IPS DF 6.9 (cell line): ENCODE results near the gene DRGX.

ENCODE experiments used
- DNase-seq: peaks from one replicate; pipeline ENCODE4 v3.0.0-alpha.2; 2013; ENCODE audit warnings: low read depth, low spot score
- H3K27ac ChIP-seq: one replicate; pipeline ENCODE4 v1.5.1; 2013; ENCODE audit warnings: low read length, control low read depth
- H3K27me3 ChIP-seq: 2 replicates; pipeline ENCODE4 v1.6.1; 2013; ENCODE audit warnings: mild to moderate bottlenecking, low read length; ENCODE audit not compliant: control insufficient read depth, insufficient read depth
- H3K36me3 ChIP-seq: 2 replicates; pipeline ENCODE4 v1.6.1; 2013; ENCODE audit warnings: low read length; ENCODE audit not compliant: control insufficient read depth, insufficient read depth
- H3K4me1 ChIP-seq: 2 replicates; pipeline ENCODE4 v1.6.1; 2013; ENCODE audit warnings: low read length; ENCODE audit not compliant: control insufficient read depth, insufficient read depth
- H3K4me3 ChIP-seq: 2 replicates; pipeline ENCODE4 v1.5.1; 2013; ENCODE audit warnings: mild to moderate bottlenecking, low read length
- H3K9me3 ChIP-seq: 2 replicates; pipeline ENCODE4 v1.6.1; 2013; ENCODE audit warnings: low read length, inconsistent platforms; ENCODE audit not compliant: control insufficient read depth, insufficient read depth
- WGBS: extraction: QIAGEN DNeasy Blood & Tissue Kit; methylation state at CpG from one replicate; pipeline ENCODE4 v1.1.7; 2013; ENCODE audit warnings: mixed read lengths, missing lambda C conversion rate; ENCODE audit not compliant: insufficient read length, insufficient coverage; 5-methylcytosine and 5-hydroxymethylcytosine counted together

DRGX gene

DNA sequence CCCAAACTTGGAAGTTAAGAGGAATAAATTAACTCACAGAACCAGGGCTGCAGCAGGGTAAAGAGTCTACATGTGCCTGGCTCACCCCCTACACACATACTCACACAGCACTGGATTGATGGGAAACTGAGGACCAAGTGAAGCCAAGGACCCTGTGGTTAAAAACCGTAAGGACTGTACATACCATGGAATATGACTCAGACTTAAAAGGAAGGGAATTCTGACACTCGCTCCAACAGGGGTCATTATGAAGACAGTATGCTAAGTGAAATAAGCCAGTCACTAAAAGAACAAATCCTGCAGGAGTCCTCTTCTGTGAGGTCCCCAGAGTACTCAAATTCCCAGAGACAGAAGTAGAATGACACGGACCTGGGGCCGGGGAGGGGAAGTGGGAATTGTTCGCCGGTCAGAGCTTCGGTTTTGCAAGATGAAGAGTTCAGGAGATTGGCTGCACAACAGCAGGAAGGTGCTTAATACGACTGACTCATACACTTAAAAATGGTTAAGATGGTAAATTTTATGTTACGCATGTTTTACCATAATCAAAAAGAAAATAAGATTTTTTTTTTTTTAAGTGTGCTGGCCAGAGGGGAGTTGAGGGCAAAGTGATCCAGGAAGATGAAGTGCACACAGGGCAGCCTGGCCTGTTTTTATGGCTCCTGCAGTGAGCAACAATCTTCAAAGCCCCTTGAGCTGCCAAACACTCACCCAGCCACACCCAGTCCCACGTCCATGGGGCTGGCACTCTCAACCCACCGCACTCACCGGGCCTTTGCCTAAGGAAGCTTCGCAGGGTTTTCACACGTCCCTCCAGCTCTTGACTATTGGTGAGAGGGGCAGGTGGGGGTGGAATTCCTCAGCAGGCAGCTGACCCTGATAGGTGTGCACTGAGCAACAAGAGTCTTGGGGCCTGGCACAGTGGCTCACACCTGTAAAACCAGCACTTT lies 26.4 kb downstream of the DRGX start:
- H3K4me3 ChIP-seq = no peak overlapping the region
- H3K4me1 ChIP-seq = no peaks in the 10 kb centered on the region
- DNase-seq = no peak
- H3K9me3 ChIP-seq = no peaks in the 10 kb centered on the region
- H3K27ac ChIP-seq = no peak overlapping the region
- H3K36me3 ChIP-seq = no peaks in the 10 kb centered on the region
- H3K27me3 ChIP-seq = no peaks in the 10 kb centered on the region; the same call in 1 of the 2 replicates
- WGBS = no CpG with 5 or more reads among the region's 14 CpGs

DNA sequence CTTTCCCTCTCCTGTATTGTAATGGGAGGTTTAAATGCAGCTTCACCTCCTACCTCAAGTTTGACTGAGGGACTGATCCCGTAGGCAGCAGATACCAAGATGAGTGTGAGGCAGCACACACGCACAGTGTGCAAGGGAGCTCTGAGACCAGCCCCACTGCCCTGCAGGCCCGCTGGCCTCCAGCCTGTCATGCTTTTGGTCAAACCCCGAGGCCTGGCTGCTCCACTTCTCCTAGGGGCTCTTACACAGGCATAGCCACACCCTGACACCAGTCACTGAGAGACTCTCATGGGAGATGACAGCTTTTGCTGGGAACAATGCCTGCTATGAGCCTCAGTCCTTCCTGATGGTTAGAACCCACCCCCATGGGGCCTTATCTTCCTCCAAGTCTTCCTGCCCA lies 27.6 kb downstream of the DRGX start:
- H3K27ac ChIP-seq = no peak overlapping the region
- no CpG with 5 or more reads among the region's 4 CpGs for WGBS
- no peaks in the 10 kb centered on the region; the same call in 1 of the 2 replicates for H3K27me3 ChIP-seq
- H3K36me3 ChIP-seq = no peaks in the 10 kb centered on the region
- DNase-seq = no peak
- H3K4me3 ChIP-seq = no peak overlapping the region
- H3K9me3 ChIP-seq = no peaks in the 10 kb centered on the region
- H3K4me1 ChIP-seq = no peaks in the 10 kb centered on the region

DNA sequence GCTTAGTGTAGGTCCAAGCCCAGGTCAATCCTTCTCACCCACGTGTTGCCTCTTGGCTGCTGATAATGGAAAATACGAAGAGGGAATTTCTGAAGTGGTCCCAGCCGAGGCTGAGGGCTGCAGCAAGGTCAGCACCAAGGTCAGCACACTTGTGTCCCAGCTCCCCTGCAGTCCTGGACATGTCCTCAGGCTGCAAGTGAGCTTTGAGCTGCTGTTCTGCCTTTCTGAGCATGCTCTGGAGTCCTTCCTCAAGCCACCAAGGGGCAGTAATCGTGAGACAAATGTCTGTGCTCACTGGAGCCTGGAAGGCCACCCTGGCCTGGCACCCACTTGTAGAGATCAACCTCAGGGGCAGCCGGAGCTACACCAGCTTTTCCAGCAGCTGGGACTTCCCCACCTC lies 28.3 kb downstream of the DRGX start:
- no peak for DNase-seq
- Histone ChIP-seq H3K9me3 (no peaks in the 10 kb centered on the region), H3K4me1 (no peaks in the 10 kb centered on the region), H3K27me3 (no peaks in the 10 kb centered on the region; the same call in 1 of the 2 replicates), H3K4me3 (no peak overlapping the region), H3K27ac (no peak overlapping the region), H3K36me3 (no peaks in the 10 kb centered on the region)
- no CpG with 5 or more reads among the region's 5 CpGs for WGBS

DNA sequence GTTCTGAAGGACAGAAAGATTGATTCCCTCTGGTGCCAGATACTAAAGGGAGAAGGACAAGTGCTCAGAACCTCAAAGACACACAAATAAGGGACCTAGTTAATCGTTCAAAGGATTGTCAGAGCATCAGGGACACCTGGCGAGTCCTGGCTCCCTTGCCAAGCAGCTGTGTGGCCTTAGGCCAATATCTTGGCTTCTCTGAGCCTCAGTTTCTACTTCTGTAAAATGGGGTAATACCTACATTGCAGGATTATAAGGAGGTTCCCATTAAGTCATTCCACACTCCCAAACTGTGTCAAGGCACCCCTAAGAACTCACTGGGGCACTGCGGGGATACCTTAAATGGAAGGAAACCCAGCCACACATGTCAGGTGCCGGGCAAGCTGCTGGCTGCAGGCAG lies 29.4 kb downstream of the DRGX start:
- H3K36me3 ChIP-seq = no peaks in the 10 kb centered on the region
- H3K4me1 ChIP-seq = no peaks in the 10 kb centered on the region
- no CpG with 5 or more reads among the region's 4 CpGs for WGBS
- DNase-seq = no peak
- H3K9me3 ChIP-seq = no peaks in the 10 kb centered on the region
- no peak overlapping the region for H3K4me3 ChIP-seq
- H3K27ac ChIP-seq = no peak overlapping the region
- H3K27me3 ChIP-seq = no peaks in the 10 kb centered on the region; the same call in 1 of the 2 replicates

DNA sequence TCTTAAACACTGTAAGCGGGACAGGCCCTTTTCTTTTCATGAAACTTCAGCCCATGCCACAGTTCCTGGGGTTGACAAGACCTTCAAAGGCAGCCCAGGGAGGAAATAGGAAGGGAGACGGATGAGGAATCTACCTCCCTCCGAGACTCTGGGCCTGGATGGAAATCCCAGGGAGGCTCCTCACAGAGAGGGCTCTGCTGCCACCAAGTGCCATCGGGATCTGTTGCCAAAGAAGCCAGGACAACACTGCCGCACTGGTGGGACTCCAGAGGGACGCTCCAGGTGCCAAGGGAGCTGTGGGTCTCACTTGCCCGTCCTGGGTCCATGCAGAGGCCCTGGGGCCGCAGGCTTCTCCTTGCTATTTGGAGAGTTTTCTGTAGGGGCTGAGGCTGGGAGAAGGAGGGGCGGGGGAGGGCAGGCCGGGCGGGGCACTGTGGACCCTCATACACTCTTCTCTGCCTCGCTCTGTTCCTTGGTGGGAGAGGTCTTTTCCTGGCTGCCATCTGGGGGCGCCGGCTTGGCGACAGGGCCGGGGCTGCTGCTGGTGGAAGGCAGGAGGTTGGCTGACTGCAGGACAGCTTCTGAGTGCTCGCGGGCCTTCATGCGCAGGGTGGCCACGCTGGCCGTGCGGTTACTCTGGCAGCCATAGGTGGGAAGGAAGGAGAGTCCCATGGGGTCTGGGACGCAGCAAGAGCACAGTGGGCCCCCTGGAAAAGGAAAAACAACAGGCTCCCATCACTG lies 30.0 kb downstream of the DRGX start:
- Histone ChIP-seq H3K4me3 (no peak overlapping the region), H3K4me1 (no peaks in the 10 kb centered on the region), H3K9me3 (no peaks in the 10 kb centered on the region), H3K27ac (no peak overlapping the region), H3K36me3 (no peaks in the 10 kb centered on the region), H3K27me3 (no peaks in the 10 kb centered on the region; the same call in 1 of the 2 replicates)
- DNase-seq = no peak
- WGBS = no CpG with 5 or more reads among the region's 23 CpGs

DNA sequence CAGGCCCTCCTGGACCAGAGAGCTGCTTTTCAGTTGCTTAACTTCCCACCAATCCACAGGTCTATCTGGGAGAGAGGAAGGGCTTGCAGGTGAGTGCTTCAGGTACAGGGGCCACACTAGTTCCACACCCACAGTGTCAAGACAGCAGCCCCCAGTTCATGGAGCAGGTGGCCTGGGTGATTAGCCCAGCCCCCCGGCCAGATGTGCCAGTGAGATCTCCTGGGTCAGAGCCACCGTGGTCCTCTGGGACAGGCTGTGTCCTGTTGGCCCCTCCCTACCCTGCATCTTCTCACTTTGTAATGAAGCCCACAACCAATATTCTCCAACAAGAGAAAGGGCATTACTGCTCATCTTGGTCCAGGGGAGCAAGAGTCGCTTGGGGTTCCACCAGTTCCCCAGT lies 30.6 kb downstream of the DRGX start:
- no peaks in the 10 kb centered on the region for H3K36me3 ChIP-seq
- H3K4me1 ChIP-seq = no peaks in the 10 kb centered on the region
- no peak for DNase-seq
- no peaks in the 10 kb centered on the region for H3K9me3 ChIP-seq
- H3K27ac ChIP-seq = no peak overlapping the region
- no CpG with 5 or more reads among the region's 3 CpGs for WGBS
- no peak overlapping the region for H3K4me3 ChIP-seq
- no peaks in the 10 kb centered on the region; the same call in 1 of the 2 replicates for H3K27me3 ChIP-seq

DNA sequence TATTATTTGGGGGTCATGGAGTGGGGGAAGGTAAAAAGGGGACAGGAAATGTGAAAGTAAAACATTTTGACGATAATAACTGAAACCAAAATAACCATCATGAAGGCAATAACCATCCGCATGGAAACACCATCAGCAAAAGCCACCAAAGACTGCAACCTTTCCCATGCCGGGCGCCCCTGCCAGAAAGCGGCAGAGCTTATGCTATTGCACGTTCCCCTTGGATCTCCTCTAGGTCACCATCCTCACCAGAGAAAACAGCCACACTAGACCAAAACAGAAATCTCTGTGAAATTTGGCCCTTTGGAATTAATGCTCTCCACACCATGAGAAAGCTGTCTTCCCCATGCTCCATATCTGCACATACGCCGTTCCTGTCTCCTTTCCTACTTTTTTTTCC lies 31.1 kb downstream of the DRGX start:
- no CpG with 5 or more reads among the region's 8 CpGs for WGBS
- DNase-seq = no peak
- no peak overlapping the region for H3K27ac ChIP-seq
- no peaks in the 10 kb centered on the region for H3K27me3 ChIP-seq
- no peaks in the 10 kb centered on the region for H3K36me3 ChIP-seq
- no peak overlapping the region for H3K4me3 ChIP-seq
- H3K4me1 ChIP-seq = no peaks in the 10 kb centered on the region
- H3K9me3 ChIP-seq = no peaks in the 10 kb centered on the region

DNA sequence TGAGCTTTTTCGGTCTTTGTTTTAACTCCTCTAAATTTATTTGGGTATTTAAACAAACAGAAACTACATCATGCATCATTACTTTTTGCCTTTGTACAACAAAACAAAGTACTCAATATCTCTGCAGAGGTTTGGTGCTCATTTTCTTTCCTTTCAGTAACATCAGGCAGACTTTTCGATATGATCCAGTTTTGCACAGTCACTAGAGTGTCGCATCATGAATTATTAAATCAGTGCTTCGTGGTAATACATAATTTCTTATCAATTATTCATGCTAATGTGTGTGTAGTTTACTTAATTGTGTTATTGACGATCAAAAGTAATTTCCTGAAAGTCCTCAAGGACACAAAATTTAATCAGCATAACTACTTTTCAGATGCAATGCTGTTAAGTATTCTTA lies 31.8 kb downstream of the DRGX start:
- no peaks in the 10 kb centered on the region for H3K9me3 ChIP-seq
- no peaks in the 10 kb centered on the region for H3K36me3 ChIP-seq
- no peaks in the 10 kb centered on the region for H3K4me1 ChIP-seq
- no peak overlapping the region for H3K4me3 ChIP-seq
- no CpG with 5 or more reads among the region's 5 CpGs for WGBS
- DNase-seq = no peak
- H3K27me3 ChIP-seq = no peaks in the 10 kb centered on the region
- no peak overlapping the region for H3K27ac ChIP-seq

DNA sequence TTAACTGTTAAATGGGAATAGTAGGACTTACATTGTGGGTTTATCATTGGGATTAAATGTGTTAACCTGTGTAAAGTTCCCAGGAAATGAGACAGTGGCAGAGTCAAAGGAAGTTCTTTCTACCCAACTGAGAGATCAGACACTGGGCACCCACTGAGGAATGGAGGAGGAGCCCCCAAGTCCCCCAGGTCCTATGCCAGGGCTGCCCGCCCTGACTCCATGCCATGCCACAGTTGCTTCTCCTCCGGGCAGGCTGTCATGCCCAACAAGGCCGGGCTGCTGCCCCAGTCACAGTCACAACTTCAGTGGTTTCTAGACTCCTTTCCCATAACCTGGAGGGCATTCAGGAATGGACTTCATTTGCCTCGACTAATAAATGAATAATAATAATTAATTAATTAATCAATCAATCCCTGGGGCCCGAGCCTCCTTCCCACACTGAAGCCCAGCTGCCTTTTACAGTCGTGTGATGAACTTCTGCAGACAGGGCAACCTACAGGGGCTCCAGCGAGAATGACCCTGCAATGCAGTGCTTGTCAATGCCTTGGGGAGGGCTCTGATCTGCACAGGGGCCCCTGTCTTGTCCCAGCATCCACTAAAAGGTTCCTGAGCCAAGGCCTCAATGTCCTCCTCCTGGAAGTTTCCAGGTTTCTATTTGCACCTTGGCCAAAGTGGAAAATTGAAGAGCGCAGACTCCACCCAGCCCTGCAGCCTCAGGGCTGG lies 32.4 kb downstream of the DRGX start:
- no CpG with 5 or more reads among the region's 8 CpGs for WGBS
- DNase-seq = no peak
- Histone ChIP-seq H3K27ac (no peak overlapping the region), H3K36me3 (no peaks in the 10 kb centered on the region), H3K9me3 (no peaks in the 10 kb centered on the region), H3K27me3 (no peaks in the 10 kb centered on the region), H3K4me1 (no peaks in the 10 kb centered on the region), H3K4me3 (no peak overlapping the region)

DNA sequence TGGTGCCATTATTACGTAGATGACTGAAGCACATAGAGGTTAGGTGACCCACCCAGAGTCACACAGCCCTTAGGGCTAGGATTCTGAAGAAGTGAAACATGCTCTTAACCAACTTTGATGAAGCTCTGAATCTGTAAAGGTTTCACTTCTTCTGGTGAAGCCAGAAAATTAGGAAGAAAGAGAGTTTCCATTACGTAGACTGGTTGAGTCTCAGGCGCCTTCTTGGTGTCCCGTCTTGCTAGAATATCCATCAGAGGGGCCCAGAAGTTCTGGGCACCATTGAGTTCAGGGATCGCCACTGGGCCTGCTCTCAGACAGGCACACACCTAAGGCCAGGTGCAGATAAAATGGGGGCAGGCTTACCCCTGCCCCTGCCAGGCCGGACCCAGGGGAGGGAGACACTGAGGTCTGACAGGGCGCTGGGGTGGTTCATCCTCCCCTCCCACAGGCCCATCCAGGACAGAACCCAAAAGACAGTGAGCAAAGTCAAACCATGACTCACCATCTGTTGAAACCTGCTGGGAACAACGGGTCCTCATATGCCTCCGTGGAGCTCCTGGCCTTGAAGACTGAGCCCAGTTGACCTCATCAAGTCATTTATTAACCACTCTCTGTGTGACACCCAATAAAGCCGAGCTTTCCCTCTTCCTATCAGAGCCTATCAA lies 33.2 kb downstream of the DRGX start:
- H3K27ac ChIP-seq = no peak overlapping the region
- DNase-seq = no peak
- H3K9me3 ChIP-seq = no peaks in the 10 kb centered on the region
- H3K36me3 ChIP-seq = no peaks in the 10 kb centered on the region
- H3K4me3 ChIP-seq = no peak overlapping the region
- WGBS = no CpG with 5 or more reads among the region's 10 CpGs
- H3K4me1 ChIP-seq = no peaks in the 10 kb centered on the region
- no peaks in the 10 kb centered on the region for H3K27me3 ChIP-seq
